HL-60 (cell line): ENCODE measurements around the gene NT5DC2.

Experiments
- DNase-seq, 2 experiments: peaks; one replicate each; pipeline ENCODE4 v3.0.0-alpha.2; 2010 to 2020; ENCODE audit warnings: low read depth in 1 of 2, low spot score in 1 of 2
- H3K27ac ChIP-seq: fragments of 250-450 bp; sonication (Bioruptor Pico); replicated peaks from 2 replicates; pipeline ENCODE4 v1.5.1; 2020; ENCODE audit warnings: mild to moderate bottlenecking, moderate library complexity
- H3K27me3 ChIP-seq: fragments of 250-450 bp; sonication (Bioruptor Pico); 2 replicates; pipeline ENCODE4 v1.5.1; 2021; ENCODE audit warnings: mild to moderate bottlenecking, moderate library complexity; ENCODE audit not compliant: insufficient read depth, poor library complexity, severe bottlenecking
- H3K4me3 ChIP-seq: replicated peaks from 2 replicates; pipeline ENCODE4 v1.5.1; 2011; ENCODE audit warnings: mild to moderate bottlenecking, control low read depth, low read length; ENCODE audit not compliant: insufficient read depth
- CTCF ChIP-seq: IDR thresholded peaks from one replicate; pipeline ENCODE4 v1.5.1; 2011; ENCODE audit warnings: low read length, control low read depth, inconsistent platforms; ENCODE audit not compliant: insufficient read depth
- GABPA ChIP-seq: IDR thresholded peaks from 2 replicates; pipeline ENCODE4 v1.6.1; 2012; ENCODE audit warnings: low read depth
- POLR2AphosphoS5 ChIP-seq: IDR thresholded peaks from 2 replicates; pipeline ENCODE4 v1.6.1; 2012; ENCODE audit warnings: low read depth
- REST ChIP-seq: IDR thresholded peaks from 2 replicates; pipeline ENCODE4 v1.6.1; 2012; ENCODE audit warnings: low read depth; ENCODE audit not compliant: insufficient replicate concordance
- SPI1 ChIP-seq: IDR thresholded peaks from 2 replicates; pipeline ENCODE4 v1.6.1; 2012; ENCODE audit warnings: low read depth, mild to moderate bottlenecking, borderline replicate concordance

Gene NT5DC2

GRCh38 chr3:52570076-52570475 is 36.4 kb upstream of the NT5DC2 start:
- H3K27ac ChIP-seq: no peak overlapping the region
- no peaks in the 10 kb centered on the region for H3K27me3 ChIP-seq
- TF ChIP-seq SPI1 (no peak), POLR2AphosphoS5 (no peak), REST (no peak), GABPA (no peak), CTCF (no peak)
- no peak for DNase-seq
- no peak overlapping the region for H3K4me3 ChIP-seq

- DNase-seq: no peak
- H3K27ac ChIP-seq: no peak overlapping the region
- TF ChIP-seq POLR2AphosphoS5 (no peak), REST (no peak), GABPA (no peak), CTCF (no peak), SPI1 (no peak)
- no peaks in the 10 kb centered on the region for H3K27me3 ChIP-seq
- no peak overlapping the region for H3K4me3 ChIP-seq
These were observed 34.4 kb upstream of the NT5DC2 start for GRCh38 chr3:52568069-52568468.

- no peak overlapping the region for H3K4me3 ChIP-seq
- DNase-seq: peak in 1 of 2 experiments; percentile 35
- TF ChIP-seq SPI1 (peak; percentile 66; the same call in 1 of the 2 replicates), CTCF (no peak)
These were observed 30.3 kb upstream of the NT5DC2 start for GRCh38 chr3:52563984-52564383.

GRCh38 chr3:52561028-52561747 is 27.5 kb upstream of the NT5DC2 start:
- no peak for DNase-seq
- TF ChIP-seq SPI1 (no peak), POLR2AphosphoS5 (no peak), GABPA (no peak), CTCF (no peak), REST (no peak)
- no peaks in the 10 kb centered on the region for H3K27me3 ChIP-seq
- H3K4me3 ChIP-seq: no peak overlapping the region
- H3K27ac ChIP-seq: no peak overlapping the region

More at GRCh38 chr3:52563984-52564383, 30.3 kb upstream of the NT5DC2 start:
- Histone ChIP-seq H3K27me3 (no peaks in the 10 kb centered on the region), H3K27ac (0 out of 2 replicates have a peak overlapping the region, but pooled peaks have one; percentile 32)
